GM19240 (cell line): ENCODE measurements around the gene DNMT1.
A peak's percentile ranks its signal among the peaks of the same experiment; 100 is the strongest.

Experiments used
- DNase-seq: peaks from one replicate; pipeline ENCODE4 v3.0.0; 2011; ENCODE audit warnings: low spot score; ENCODE audit not compliant: insufficient read length

DNMT1 gene

GRCh38 chr19:10095948-10096614 is 98.7 kb downstream of the DNMT1 start:
- DNase-seq = peak; percentile 94

GRCh38 chr19:10095622-10095947 is 99.2 kb downstream of the DNMT1 start:
- no peak for DNase-seq

GRCh38 chr19:10093295-10094186 is 101.2 kb downstream of the DNMT1 start:
- DNase-seq = no peak

- no peak for DNase-seq
These were observed 102.0 kb downstream of the DNMT1 start for GRCh38 chr19:10092648-10093294.

- no peak for DNase-seq
These were observed 102.7 kb downstream of the DNMT1 start for GRCh38 chr19:10091895-10092641.

GRCh38 chr19:10091370-10091687 is 103.4 kb downstream of the DNMT1 start:
- DNase-seq = no peak

- DNase-seq = no peak
These were observed 104.9 kb downstream of the DNMT1 start for GRCh38 chr19:10089801-10090375.

GRCh38 chr19:10088949-10089554 is 105.7 kb downstream of the DNMT1 start:
- DNase-seq = no peak

GRCh38 chr19:10087296-10088061 is 107.3 kb downstream of the DNMT1 start:
- no peak for DNase-seq

- DNase-seq = no peak
These were observed 108.1 kb downstream of the DNMT1 start for GRCh38 chr19:10086591-10087192.

GRCh38 chr19:10085641-10086590 is 108.8 kb downstream of the DNMT1 start, which contains the start of gene SHFL:
SHFL (plus strand) TSS chr19:10086317; CDS start chr19:10086428, 111 bp downstream.
- peak; percentile 86 for DNase-seq

GRCh38 chr19:10084803-10085202 is 110.0 kb downstream of the DNMT1 start:
- no peak for DNase-seq

- DNase-seq = no peak
These were observed 110.8 kb downstream of the DNMT1 start for GRCh38 chr19:10083911-10084310.
